Femur (tissue), 1 donor: ENCODE results near the gene RUBCN.
A peak's percentile ranks its signal among the peaks of the same experiment; 100 is the strongest.
"Not testable (repeated sequence)": the region's sequence is repeated elsewhere in the genome, so short reads cannot be mapped to it uniquely, and the experiment has no call there.

Source experiments
- DNase-seq: peaks from one replicate; pipeline ENCODE4 v3.0.0-alpha.2; 2017

Gene RUBCN

GRCh38 chr3:197733042-197733441, 3.7 kb downstream of the RUBCN start:
- no peak for DNase-seq

DNA sequence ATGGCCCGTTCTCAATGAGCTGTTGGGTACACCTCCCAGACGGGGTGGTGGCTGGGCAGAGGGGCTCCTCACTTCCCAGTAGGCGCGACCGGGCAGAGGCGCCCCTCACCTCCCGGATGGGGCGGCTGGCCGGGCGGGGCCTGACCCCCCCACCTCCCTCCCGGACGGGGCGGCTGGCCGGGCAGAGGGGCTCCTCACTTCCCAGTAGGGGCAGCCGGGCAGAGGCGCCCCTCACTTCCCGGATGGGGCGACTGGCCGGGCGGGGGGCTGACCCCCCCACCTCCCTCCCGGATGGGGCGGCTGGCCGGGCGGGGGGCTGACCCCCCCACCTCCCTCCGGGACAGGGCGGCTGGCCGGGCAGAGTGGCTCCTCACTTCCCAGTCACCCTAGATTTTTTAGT, 5.2 kb downstream of the RUBCN start:
- not testable (repeated sequence) for DNase-seq

DNA sequence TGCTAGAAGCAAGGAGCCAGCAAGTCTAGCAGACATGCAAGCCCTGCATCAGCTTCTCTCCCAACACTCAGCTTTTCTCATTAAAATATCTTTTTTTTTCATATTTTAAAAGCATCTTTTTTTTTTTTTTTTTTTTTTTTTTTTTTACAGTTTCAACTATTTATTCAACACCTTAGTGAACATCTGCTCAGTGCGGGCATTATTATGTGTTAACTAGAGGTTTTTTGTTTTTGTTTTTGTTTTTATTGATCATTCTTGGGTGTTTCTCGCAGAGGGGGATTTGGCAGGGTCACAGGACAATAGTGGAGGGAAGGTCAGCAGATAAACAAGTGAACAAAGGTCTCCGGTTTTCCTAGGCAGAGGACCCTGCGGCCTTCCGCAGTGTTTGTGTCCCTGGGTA, 5.9 kb downstream of the RUBCN start:
- DNase-seq, result not testable (repeated sequence)

DNA sequence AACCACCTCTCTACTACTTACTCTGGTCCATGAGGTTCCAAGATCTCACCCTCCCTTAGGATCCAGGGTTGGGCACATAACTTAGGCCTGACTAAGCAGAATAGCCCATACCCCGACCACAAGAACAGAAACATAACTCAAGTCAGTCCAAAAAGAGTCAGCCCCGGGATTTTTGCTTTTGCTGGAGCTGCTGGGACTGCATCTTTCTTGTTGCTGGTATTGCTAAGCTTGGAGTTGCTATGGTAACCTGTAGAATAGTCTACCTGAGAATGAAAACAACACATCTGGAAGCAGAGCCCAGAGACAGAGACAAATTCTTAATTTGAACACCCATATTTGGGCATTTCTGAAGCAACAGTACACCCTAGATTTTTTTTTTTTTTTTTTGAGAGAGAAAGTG, 6.5 kb downstream of the RUBCN start:
- DNase-seq, result no peak

GRCh38 chr3:197728487-197728886, 8.2 kb downstream of the RUBCN start:
- DNase-seq, result no peak

DNA sequence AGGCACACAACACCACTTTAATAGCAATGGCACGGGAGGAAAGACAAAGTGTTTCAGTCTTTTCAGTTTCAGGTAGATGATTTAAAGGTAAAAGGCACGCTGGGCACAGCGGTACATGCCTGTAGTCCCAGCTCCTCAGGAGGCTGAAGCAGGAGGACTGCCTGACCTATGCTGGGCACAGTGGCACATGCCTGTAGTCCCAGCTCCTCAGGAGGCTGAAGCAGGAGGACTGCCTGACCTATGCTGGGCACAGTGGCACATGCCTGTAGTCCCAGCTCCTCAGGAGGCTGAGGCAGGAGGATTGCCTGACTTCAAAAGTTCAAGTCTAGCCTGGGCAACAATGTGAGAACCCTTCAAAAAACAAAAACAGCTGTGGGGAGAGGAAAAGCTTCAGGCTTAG, 8.8 kb downstream of the RUBCN start:
- not testable (repeated sequence) for DNase-seq

DNA sequence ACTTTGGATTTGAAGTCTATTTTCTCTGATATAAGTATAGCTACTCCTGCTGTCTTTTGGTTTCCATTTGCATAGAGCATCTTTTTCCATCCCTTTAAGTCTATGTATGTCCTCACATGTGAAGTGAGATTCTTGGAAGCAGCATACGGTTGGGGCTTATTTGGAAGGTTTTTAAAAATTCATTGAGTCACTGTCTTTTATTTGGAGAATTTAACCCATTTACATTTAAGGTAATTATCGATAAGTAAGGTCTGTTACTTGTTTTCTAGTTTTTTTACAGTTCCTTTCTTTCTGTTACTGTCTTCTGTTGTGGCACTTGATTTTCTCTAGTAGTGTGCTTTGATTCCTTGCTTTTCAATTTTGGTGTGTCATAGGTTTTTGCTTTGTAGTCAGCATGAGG, 14.0 kb downstream of the RUBCN start:
- no peak for DNase-seq

- no peak for DNase-seq
Observed at GRCh38 chr3:197720694-197721093, 16.0 kb downstream of the RUBCN start.

DNA sequence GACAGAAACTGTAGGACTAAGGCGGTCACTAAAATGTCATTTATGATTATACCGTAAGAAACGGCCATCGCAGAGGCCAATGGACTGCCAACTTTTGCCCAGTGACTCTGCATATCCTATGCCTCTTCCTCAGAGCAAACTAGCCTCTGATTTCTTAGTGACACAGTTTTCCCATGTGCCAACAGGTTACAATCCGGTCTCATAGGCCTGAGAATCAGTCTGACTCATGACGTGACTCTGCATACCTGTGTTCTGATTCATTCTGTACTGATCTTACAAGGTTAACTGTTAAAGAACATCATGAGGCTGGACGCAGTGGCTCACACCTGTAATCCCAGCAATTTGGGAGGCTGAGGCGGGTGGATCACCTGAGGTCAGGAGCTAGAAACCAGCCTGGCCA, 17.8 kb downstream of the RUBCN start:
- DNase-seq, result no peak

- DNase-seq, result no peak
Observed at GRCh38 chr3:197714251-197714650, 22.5 kb downstream of the RUBCN start.

DNA sequence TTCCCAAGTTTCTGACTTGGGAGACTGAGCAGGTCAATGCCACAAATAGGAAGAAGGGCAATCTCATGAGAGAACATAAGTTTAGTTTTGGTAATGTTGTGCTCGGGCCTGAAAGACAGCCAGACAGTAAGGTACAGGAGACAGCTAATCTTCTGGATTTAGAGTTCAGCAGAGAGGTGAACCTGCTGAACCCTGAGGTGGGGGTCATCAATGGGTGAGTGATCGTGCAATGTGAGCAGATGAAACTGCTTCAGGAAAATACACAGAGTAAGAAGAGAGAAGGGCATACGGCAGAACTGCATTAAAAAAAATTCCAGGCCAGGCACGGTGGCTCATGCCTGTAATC, 23.3 kb downstream of the RUBCN start:
- DNase-seq, result no peak

DNA sequence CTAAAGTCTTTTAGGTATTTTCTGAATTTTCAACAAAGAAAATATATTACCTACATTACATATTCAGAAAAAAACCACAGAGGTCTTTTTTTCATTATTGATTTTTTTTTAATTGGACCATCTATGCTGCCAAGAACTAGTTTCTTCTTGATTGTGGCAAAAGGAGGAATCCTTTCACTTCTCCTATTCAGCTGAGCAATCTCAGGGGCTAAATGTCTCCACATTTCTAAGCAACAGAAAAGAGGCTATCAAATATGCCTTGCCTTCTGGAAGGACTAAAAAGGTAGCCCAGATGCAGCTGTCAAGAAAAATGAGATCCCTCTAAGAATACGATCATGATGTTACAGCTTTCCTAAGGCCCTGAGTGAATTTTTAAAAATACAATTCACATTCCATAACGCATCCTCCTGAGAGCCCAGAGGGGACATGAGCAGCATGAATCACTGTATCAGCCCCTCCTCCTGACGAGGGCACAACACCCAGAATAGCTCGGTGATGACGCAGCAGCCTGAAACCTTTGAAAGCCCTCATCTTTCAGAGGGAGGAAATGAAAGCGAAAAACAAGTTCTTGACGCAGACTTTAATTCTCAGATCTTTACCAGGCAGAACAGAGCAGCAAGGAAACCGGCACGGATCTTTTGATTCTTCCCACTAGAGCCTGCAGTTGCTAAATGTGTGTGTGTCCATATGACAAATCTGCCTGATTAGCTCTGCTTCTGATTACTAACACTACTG, 24.6 kb downstream of the RUBCN start:
- DNase-seq, result peak; percentile 88

GRCh38 chr3:197710965-197711364, 25.7 kb downstream of the RUBCN start:
- DNase-seq, result not testable (repeated sequence)

GRCh38 chr3:197709135-197709534, 27.6 kb downstream of the RUBCN start:
- no peak for DNase-seq

GRCh38 chr3:197706658-197707057, 30.0 kb downstream of the RUBCN start:
- no peak for DNase-seq

DNA sequence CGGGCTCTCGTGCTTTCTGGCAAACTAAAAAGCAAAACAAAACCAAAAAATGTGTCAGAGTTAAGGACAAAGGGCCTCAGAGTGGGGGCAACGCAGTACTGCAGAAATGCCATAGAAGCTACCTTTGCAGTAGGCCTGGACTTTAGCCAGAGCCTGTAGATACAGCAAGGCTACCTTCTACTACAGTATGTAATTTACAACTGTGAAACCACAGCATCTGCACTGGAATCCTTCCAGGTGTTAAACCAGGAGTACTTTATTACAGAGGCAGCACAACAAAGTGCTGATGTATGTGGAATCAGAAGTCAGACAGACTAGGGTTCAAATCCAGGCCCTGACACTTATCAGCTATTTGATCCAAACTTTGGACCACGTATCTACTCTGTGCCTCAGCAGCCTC, 34.9 kb downstream of the RUBCN start:
- no peak for DNase-seq

DNA sequence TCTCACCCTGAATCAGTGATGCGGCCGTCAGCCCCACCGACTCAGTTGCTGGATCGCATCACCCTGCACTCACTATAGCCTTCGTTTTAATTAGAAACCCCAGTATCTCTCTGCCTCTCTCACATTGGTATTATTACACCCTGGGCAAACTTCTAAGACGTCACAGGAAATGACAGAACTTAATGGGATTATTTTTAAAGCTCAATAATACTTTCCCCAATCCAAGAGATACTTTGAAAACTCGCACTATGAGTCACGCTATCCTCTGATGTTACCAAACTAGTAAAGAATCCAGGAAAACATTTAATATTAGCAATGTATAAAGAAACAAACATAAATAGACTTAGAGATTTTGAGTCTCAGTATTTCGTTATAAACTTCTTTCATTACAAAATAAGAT, 36.6 kb downstream of the RUBCN start:
- no peak for DNase-seq

- no peak for DNase-seq
Observed at GRCh38 chr3:197697355-197697754, 39.3 kb downstream of the RUBCN start.

GRCh38 chr3:197694251-197694650, 42.5 kb downstream of the RUBCN start:
- no peak for DNase-seq

- no peak for DNase-seq
Observed at GRCh38 chr3:197692641-197693040, 44.1 kb downstream of the RUBCN start.

- DNase-seq, result no peak
Observed at GRCh38 chr3:197690754-197691153, 46.0 kb downstream of the RUBCN start.

- DNase-seq, result no peak
Observed at GRCh38 chr3:197687570-197687969, 49.1 kb downstream of the RUBCN start.

DNA sequence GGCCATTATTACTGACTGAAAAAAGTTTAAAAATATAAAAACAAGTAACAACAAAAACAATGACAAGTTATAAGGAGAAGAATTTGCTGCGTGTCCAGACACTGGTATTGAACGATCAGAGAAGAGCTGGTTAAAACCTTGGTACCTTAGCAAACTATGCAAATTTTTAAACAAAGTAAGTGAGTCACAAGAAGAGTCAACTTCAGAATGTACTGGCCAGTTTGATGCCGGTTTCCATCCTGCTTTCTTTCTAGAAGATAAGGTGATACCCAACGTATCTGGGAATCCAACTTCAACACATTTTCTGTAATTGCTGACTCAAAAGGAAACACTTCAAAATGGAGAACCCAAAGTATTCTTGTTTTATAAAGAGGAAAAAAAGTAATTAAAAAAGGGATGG, 49.8 kb downstream of the RUBCN start:
- no peak for DNase-seq

GRCh38 chr3:197685546-197685945, 51.2 kb downstream of the RUBCN start:
- no peak for DNase-seq

GRCh38 chr3:197683191-197683590, 53.5 kb downstream of the RUBCN start:
- no peak for DNase-seq

GRCh38 chr3:197682713-197683112, 54.0 kb downstream of the RUBCN start:
- DNase-seq, result no peak
